Daoy (cell line): ENCODE results near the gene MAGI1. TPM values are rescaled to one million over a fixed set of nuclear protein-coding genes. Genes with fewer than 3 reads are reported as not detected.

Experiments
- DNase-seq: peaks from one replicate; pipeline ENCODE4 v3.0.0-alpha.2; 2015; ENCODE audit warnings: low read depth
- total RNA-seq: library from RNA; depleted of rRNA; stranded (reverse); fragments of >200 nt; shearing (Covaris generic); gene quantifications from 2 replicates; pipeline ENCODE4 v1.2.3, GENCODE V29; 2014

MAGI1 gene
- total RNA-seq, 1 experiment from 2014 or later = 7.1 TPM

- no peak for DNase-seq
Observed at GRCh38 chr3:66014651-66015050, 24.1 kb downstream of the MAGI1 start.

DNA sequence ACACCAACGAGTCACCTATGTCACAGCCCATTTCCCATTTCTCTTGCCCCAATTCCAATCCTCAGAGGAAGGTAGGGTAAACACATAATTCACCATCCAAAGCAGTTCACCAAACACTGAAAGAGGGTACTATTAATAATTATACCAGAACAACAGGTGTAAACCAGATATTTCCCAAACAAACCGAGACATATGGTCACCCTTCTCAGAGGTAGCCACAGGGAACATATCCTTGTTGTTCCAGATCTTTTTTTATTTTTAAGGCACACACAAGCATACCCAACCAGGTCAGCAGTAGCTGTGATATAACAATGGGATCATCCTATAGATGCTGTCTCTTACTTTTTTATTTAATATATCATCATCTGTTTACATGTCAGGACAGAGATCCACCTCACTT lies 24.7 kb downstream of the MAGI1 start:
- DNase-seq = no peak

DNA sequence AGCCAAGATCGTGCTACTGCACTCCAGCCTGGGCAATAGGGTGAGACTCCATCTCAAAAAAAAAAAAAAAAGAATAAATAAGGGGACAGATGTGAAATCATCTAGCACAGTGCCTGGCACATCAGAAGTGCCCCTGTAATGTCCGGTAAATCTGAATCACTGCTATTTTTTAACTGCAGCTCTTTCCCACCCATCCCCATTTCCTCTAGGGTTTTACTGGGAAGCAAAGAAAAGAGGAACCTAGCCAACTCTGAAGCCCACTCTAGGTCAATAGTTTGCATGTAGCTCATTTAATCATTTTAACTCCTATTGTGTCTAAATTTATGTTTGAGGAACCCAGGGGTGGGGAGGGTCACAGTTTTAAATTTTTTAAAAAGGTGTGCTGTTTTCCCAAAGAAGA lies 26.0 kb downstream of the MAGI1 start:
- DNase-seq = no peak

DNA sequence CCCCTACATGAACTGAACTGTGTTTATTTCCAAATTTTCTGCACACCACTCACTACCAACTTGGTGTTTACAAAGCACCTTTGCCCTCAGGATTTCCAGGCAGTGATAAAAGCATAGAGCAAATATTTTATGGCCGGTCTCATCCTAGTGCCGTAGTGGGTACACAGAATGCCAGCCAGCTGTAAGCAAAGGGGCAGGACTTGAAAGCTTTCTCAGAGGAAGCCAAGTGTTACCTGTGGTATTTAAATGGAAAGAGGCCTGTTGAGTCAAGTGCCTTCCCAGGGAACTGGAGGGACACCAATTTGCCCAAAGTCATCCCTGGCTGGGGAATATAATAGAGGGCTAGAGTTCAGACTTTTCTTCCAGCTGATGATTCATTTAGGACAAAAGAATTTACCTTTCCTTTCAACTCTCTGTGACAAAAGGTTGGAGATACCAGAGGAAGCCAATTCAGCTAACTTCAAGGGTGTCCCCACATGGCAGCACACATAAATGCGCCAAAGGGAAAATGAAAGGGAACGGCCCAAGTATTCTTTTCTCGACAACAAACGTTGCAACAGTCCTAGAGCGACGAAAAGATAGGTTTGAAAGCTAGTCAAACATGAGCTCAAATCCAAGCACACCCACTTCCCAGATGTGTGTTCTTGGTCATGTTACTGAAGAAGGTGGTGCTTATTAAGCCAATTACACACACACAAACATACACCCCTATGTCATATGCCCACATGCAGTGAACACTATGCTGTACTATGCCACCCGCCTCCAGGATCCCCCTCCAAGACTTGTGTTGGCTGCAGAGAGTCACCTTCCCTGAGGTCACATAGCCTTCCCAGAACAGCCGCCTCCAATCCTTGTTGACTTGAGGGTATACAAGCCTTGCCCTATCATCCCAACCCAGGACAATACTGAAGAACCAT lies 27.7 kb downstream of the MAGI1 start:
- DNase-seq = no peak

DNA sequence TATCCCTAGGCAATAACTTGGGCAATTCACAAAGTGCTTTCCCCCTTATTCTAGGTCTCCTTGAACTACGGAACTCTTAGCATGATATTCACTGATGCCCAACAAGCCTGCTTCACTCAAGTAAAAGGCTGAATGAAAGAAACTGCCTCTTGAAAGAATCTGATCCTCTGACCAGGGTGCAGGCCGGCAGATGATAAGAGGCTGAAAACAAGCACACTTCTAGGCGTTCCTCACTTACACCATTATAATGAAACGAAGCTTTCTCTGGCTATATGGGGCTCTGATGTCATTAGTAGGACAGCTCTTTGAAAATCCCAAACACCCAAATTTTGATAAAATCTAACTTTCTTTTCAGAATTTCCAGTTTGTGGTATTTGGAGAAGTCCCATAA lies 28.4 kb downstream of the MAGI1 start:
- DNase-seq = no peak

DNA sequence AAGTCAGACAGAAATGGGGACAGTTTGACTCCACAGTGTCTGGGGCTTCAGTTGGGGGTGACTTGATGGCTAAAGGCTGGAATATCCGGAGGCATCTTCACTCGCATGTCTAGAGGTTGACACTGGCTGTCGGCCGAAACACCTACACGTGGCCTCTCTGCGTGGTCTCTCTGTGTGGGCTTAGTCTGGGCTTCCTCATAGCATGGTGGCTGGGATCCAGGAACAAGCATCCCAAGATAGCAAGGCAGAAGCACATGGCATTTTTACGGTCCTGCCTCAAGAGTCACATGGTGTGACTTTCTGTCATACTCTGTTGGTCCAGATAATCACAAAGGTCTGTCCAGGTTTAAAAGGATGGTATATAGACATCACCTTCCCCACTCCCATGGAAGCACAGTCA lies 34.5 kb downstream of the MAGI1 start:
- no peak for DNase-seq

DNA sequence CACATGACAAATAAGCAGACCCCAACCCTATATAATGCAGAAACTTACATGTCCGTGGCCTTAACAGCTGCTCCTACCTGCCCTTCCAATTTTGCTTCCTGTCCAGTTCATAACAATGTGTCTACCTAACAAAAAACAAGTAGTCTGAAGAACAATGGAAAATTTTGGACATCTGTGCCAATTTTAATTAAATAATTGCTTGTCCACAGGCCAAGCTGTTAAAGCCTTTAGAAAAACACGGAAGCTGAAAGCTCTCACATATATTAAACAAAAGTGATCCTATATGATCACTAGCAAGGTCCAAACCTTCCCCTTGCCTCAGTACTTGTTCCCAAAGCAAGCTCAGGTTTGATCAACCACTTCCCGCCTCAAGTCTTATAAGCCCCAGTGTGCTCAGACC lies 37.1 kb downstream of the MAGI1 start:
- no peak for DNase-seq

- DNase-seq = no peak
Observed at GRCh38 chr3:66000506-66000905, 38.2 kb downstream of the MAGI1 start.

GRCh38 chr3:65999606-66000005 lies 39.1 kb downstream of the MAGI1 start:
- DNase-seq = no peak

GRCh38 chr3:65996589-65996988 lies 42.1 kb downstream of the MAGI1 start:
- DNase-seq = peak; percentile 55

GRCh38 chr3:65995515-65995914 lies 43.2 kb downstream of the MAGI1 start:
- no peak for DNase-seq

DNA sequence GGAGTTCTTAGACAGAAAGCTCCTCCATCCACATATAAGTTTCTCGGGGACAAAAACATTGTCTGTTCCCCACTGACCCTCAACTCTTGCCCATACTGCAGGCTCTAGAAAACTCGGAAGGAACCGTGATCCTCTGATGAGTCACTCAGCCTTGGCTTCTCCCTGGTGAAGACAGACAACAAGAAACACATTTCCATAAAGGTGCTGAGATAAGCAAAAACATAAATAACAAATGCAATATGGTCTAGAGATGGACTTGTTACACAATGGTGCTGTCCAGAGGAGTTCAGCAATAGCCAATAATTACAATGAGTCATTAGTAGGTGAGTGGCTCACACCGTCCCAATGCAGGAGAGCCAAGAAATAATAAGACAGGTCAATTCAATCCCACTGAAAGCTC lies 43.7 kb downstream of the MAGI1 start:
- peak; percentile 7 for DNase-seq

GRCh38 chr3:65993134-65993900 lies 45.4 kb downstream of the MAGI1 start:
- DNase-seq = no peak

GRCh38 chr3:65992106-65992505 lies 46.6 kb downstream of the MAGI1 start:
- DNase-seq = no peak

- no peak for DNase-seq
Observed at GRCh38 chr3:65988411-65989180, 50.1 kb downstream of the MAGI1 start.

DNA sequence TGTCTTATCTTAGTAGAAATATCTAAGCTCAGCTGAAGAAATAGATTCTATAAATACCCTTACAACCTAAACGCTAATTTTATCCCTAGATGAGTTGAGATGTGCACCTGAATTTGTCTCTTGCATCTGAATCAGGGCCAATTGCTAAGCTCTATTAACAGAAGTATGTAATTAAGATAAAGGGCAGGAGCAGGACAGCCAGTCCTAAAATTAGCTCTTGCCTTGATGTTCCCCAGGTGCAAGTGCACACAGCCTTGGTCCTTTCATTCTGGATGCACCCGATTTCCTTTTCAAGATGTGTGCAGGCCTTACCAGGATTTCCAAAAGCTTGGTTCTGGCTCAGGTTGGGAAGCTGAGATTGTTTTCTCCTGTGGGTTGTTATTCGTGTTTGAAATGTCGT lies 52.4 kb downstream of the MAGI1 start:
- no peak for DNase-seq

GRCh38 chr3:65984975-65985374 lies 53.7 kb downstream of the MAGI1 start:
- no peak for DNase-seq

DNA sequence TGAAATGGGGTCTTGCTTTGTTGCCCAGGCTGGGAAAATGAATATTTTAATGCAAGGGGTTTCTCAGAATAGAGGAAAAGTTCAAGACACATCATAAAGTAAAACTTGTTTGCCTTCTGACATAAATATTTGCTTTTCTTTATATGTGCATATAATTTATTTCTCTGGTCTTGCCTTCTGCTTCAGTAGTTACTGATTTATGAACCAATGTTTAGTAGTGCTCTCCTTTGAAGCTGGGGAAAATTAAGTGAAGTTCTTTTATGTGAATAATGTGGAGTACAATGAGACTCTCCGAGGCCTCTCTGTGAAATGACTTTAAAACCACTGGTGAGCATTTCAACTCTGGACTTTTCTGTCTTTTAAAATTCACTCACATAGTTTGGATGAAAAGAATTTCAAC lies 55.6 kb downstream of the MAGI1 start:
- DNase-seq = no peak

- no peak for DNase-seq
Observed at GRCh38 chr3:65979731-65980130, 59.0 kb downstream of the MAGI1 start.

GRCh38 chr3:65979162-65979561 lies 59.6 kb downstream of the MAGI1 start:
- no peak for DNase-seq

- no peak for DNase-seq
Observed at GRCh38 chr3:65978116-65978515, 60.6 kb downstream of the MAGI1 start.

GRCh38 chr3:65975032-65975431 lies 63.7 kb downstream of the MAGI1 start:
- DNase-seq = no peak
